Thymus (tissue), 14 donors: Measurements from ENCODE around the gene GLS2. TPM values are rescaled to one million over a fixed set of nuclear protein-coding genes. Genes with fewer than 3 reads are reported as not detected.

Source experiments
- DNase-seq, 9 donors: peaks; one replicate each; pipeline ENCODE4 v3.0.0-alpha.2; 2013; ENCODE audit warnings: low spot score in 9 of 9, low read depth in 6 of 9, missing footprints in 1 of 9
- H3K27ac ChIP-seq, 2 donors: one replicate each; pipeline ENCODE4 v1.5.1; 2013; ENCODE audit warnings: control low read depth in 1 of 2, low read depth in 1 of 2, low read length in 1 of 2, mild to moderate bottlenecking in 1 of 2, moderate library complexity in 1 of 2
- H3K27me3 ChIP-seq, 2 donors: one replicate each; pipeline ENCODE4 v1.5.1; 2013; ENCODE audit warnings: low read length in 1 of 2; ENCODE audit not compliant: control insufficient read depth in 2 of 2, insufficient read depth in 1 of 2
- H3K36me3 ChIP-seq, 2 donors: one replicate each; pipeline ENCODE4 v1.5.1; 2013; ENCODE audit warnings: low read length in 1 of 2, mild to moderate bottlenecking in 1 of 2, moderate library complexity in 1 of 2; ENCODE audit not compliant: control insufficient read depth in 2 of 2, insufficient read depth in 2 of 2
- H3K4me1 ChIP-seq, 2 donors: one replicate each; pipeline ENCODE4 v1.5.1; 2013; ENCODE audit warnings: low read length in 2 of 2; ENCODE audit not compliant: control insufficient read depth in 2 of 2, insufficient read depth in 2 of 2
- H3K4me3 ChIP-seq, 2 donors: one replicate each; pipeline ENCODE4 v1.5.1; 2013; ENCODE audit warnings: low read length in 2 of 2, control low read depth in 1 of 2, mild to moderate bottlenecking in 1 of 2
- H3K9me3 ChIP-seq, 2 donors: one replicate each; pipeline ENCODE4 v1.5.1; 2013; ENCODE audit warnings: low read length in 1 of 2, mild to moderate bottlenecking in 1 of 2; ENCODE audit not compliant: control insufficient read depth in 2 of 2, insufficient read depth in 1 of 2
- WGBS: extraction: QIAGEN DNeasy Blood & Tissue Kit; methylation state at CpG from one replicate; pipeline ENCODE4 v1.1.7; 2013; 5-methylcytosine and 5-hydroxymethylcytosine counted together
- long read RNA-seq, 10 donors: transcript quantifications; one replicate each; lab custom pipeline, GENCODE V29; 2026
- polyA plus RNA-seq: library from polyadenylated mRNA; stranded (reverse); fragments of 200-250 nt; gene quantifications from one replicate; pipeline ENCODE4 v1.2.3, GENCODE V29; 2013
- total RNA-seq: library from RNA; stranded (reverse); fragments of 120-200 nt; gene quantifications from one replicate; pipeline ENCODE4 v1.2.4, GENCODE V29; 2013
- donor health status: healthy.

GLS2 gene
- total RNA-seq, result 1.0 TPM
- 2.6 TPM for polyA plus RNA-seq
- long read RNA-seq, donor 1, result 0 reads
- long read RNA-seq, donor 2, result 0 reads
- long read RNA-seq, donor 3, result 0 reads
- long read RNA-seq, donor 4, result 0 reads
- long read RNA-seq, donor 5, partial matches to known transcripts, result 0 of 1 reads
- long read RNA-seq, donor 5, other reads (novel, unspliced or antisense), result 0 of 1 reads
- long read RNA-seq, donor 6, result 0 reads
- long read RNA-seq, donor 7, partial matches to known transcripts, result 0 of 1 reads
- long read RNA-seq, donor 7, other reads (novel, unspliced or antisense), result 0 of 1 reads
- long read RNA-seq, donor 8, result 0 reads
- long read RNA-seq, donor 9, result 0 reads
- long read RNA-seq, donor 10, partial matches to known transcripts, result 0 of 1 reads
- long read RNA-seq, donor 10, other reads (novel, unspliced or antisense), result 0 of 1 reads

DNA sequence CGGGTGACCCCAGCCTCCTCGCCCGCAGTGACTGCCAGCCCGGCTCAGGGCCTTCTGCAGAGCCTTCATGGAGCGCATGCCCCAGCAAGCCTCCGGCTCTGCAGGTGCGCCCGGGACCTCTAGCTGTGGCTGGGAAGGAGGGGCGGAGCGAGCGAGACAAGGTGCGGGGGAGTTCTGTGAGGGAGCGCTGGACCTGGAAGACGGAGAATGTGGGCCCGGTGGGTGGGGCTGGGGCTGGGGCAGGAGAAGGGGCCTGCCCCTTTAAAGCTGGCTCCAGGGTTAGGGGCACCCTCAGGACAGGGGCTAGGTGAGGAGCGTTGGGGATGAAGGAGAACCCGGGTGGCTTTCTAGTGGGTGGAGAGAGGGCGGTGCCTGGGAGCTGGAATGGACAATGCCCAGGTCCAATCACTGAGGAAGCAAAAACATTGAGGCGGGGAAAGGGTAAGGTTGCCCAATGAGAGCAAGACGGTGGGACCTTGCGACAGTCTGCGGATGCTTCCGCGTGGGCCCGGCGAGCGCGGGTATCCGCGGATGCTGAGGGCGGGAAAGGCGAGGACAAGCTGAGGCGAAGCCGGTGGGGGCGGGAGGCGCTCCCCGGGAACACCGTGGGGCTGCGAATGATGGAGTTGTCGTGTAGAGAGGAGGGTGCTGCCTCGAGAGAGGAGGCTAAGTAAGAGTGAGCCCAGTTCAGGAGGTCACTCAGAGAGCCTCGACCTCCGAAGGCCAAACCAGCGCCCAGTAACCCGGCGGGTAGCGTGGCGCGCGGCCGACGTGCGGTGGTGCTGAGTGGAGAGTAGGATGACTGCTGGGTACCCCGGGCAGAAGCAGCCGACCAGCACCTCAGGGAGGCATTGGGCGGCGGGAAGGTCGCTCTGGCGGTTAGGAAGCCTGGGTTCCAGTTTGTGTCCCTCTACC, at the start of gene GLS2:
Gene GLS2 (minus strand): TSS at position 121 of the 915 bp plus-strand sequence. CDS start 43 bp downstream, at position 78.
- DNase-seq, result peak; percentile 19 to 77 (median 43)
- H3K36me3 ChIP-seq, result no peaks in the 10 kb centered on the region
- H3K4me1 ChIP-seq, result peaks cover 11 to 18% of the 10 kb centered on the region in 2 donors
- peaks cover 21 to 56% of the 10 kb centered on the region in 2 donors for H3K27me3 ChIP-seq
- 18% methylated on average over 59 of the region's 59 CpGs for WGBS
- no peak within 1 kb of the TSS for H3K27ac ChIP-seq
- peak within 1 kb of the TSS; percentile 35 to 61 for H3K4me3 ChIP-seq
- H3K9me3 ChIP-seq, result peaks cover 0 to 10% of the 10 kb centered on the region in 2 donors

DNA sequence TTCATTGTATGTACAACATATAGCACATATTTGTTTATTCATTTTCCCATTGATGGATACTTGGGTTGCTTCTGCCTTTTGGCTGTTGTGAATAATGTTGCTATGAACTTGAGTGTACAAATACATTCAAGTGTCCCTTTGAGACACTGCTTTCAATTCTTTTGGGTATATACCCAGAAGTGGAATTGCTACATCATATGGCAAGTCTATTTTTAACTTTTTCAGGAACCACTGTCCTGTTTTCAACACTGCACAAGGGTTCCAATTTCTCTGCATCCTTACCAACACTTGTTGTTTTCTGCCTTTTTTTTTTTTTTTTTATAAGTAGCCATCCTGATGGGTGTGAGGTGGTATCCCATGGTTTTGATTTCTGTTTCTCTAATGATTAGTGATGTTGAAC, 49.6 kb upstream of the GLS2 start:
- Histone ChIP-seq H3K4me3 (no peak overlapping the region), H3K9me3 (no peaks in the 10 kb centered on the region), H3K27me3 (no peaks in the 10 kb centered on the region), H3K4me1 (no peaks in the 10 kb centered on the region), H3K27ac (no peak overlapping the region), H3K36me3 (no peaks in the 10 kb centered on the region)
- DNase-seq, result no peak

DNA sequence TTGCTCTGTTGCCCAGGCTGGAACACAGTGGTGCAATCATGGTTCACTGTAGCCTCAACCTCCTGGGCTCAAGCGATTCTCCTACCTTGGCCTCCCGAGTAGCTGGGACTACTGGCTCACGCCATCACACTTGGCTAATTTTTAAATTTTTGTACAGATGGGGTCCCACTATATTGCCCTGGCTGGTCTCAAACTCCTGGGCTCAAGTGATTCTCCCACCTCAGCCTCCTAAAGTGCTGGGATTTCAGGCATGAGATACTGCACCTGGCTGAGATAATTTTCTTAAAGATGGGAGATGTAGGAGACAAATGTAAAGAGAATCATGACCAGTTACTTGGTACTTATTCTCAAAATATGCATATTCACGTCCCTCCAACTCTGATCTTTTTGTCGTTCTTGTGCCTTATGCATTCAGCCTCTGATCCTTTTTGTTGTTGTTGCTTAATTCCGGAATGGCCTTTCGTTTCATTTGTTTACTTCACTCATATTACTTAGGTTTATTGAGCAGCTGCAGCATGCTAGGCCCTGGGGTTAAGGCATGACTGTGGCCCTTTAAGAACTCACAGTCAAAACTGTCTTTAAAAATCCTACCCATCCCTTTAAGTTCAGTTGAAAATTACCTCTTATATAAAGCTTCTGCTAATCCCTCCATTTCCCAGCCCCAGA, 42.6 kb upstream of the GLS2 start:
- Histone ChIP-seq H3K4me3 (no peak overlapping the region), H3K36me3 (no peaks in the 10 kb centered on the region), H3K4me1 (no peaks in the 10 kb centered on the region), H3K27ac (no peak overlapping the region), H3K27me3 (no peaks in the 10 kb centered on the region), H3K9me3 (no peaks in the 10 kb centered on the region)
- WGBS, result 98% methylated on average over 7 of the region's 7 CpGs
- DNase-seq, result no peak

- no peaks in the 10 kb centered on the region for H3K36me3 ChIP-seq
- no peak overlapping the region for H3K27ac ChIP-seq
- H3K4me3 ChIP-seq, result no peak overlapping the region
- no peak for DNase-seq
- no peaks in the 10 kb centered on the region for H3K27me3 ChIP-seq
- 98% methylated on average over 4 of the region's 4 CpGs for WGBS
- H3K4me1 ChIP-seq, result no peaks in the 10 kb centered on the region
- no peaks in the 10 kb centered on the region for H3K9me3 ChIP-seq
These were observed 41.7 kb upstream of the GLS2 start for GRCh38 chr12:56529656-56530055.

GRCh38 chr12:56528846-56529245, 40.9 kb upstream of the GLS2 start:
- H3K27me3 ChIP-seq, result no peaks in the 10 kb centered on the region
- H3K9me3 ChIP-seq, result no peaks in the 10 kb centered on the region
- H3K36me3 ChIP-seq, result no peaks in the 10 kb centered on the region
- no peak for DNase-seq
- no peaks in the 10 kb centered on the region for H3K4me1 ChIP-seq
- no peak overlapping the region for H3K4me3 ChIP-seq
- WGBS, result 98% methylated on average over 1 of the region's 1 CpG
- H3K27ac ChIP-seq, result no peak overlapping the region

GRCh38 chr12:56522411-56523193, 34.6 kb upstream of the GLS2 start:
- Histone ChIP-seq H3K27ac (peak overlapping the region; percentile 76 to 81), H3K36me3 (no peaks in the 10 kb centered on the region), H3K4me3 (peak overlapping the region; percentile 46 to 56), H3K27me3 (no peaks in the 10 kb centered on the region), H3K4me1 (peaks cover 4 to 14% of the 10 kb centered on the region in 2 donors), H3K9me3 (no peaks in the 10 kb centered on the region)
- 75% methylated on average over 4 of the region's 4 CpGs for WGBS
- peak in 1 of 9 donors; percentile 22 for DNase-seq

DNA sequence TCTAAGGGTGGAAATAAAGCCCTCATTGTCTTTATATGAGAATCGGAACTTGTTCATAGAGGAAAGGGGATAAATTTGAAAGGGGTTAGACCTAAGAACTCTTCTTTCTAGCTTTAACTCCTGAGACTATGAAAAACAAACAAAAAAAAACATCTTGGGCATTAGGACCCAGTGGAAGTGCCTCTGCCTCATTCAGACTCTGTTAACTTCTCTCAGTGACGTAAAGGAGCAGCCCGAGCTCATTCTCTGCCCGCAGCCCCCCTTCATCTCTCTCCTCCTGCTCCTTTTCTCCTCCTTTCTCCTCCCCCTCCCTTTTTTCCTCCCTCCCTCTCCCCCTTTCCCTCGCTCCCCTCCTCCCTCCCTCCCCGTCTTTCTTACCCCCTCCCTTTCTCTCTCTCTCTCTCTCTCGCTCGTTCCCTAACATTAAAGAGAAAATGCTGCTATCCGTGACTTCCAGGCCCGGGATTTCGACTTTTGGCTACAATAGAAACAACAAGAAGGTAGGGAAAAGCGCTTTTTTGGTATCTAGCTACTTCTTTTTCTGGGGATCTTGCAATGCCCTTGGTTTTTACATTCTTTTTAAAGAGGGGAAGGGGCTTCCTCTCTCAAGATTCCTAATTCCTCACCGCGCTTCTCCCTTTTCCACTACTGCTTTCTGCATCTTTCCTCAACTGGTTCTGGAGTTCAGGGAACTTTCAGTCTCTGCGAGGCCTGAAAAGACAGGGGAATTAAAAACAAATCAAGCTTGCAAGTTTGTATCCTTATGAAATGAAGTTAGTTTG, 33.8 kb upstream of the GLS2 start, which contains the start of gene RBMS2:
Gene RBMS2 (plus strand): TSS at position 231 of the 782 bp plus-strand sequence. CDS start 204 bp downstream, at position 435.
- DNase-seq, result peak; percentile 44 to 85 (median 66)
- no peaks in the 10 kb centered on the region for H3K27me3 ChIP-seq
- no peaks in the 10 kb centered on the region for H3K9me3 ChIP-seq
- H3K27ac ChIP-seq, result peak within 1 kb of the TSS; percentile 76 to 81
- WGBS, result 7% methylated on average over 15 of the region's 15 CpGs
- no peaks in the 10 kb centered on the region for H3K36me3 ChIP-seq
- H3K4me1 ChIP-seq, result peaks cover 4 to 14% of the 10 kb centered on the region in 2 donors
- H3K4me3 ChIP-seq, result peak within 1 kb of the TSS; percentile 46 to 56

- Histone ChIP-seq H3K4me1 (peaks cover 4 to 14% of the 10 kb centered on the region in 2 donors), H3K27me3 (no peaks in the 10 kb centered on the region), H3K9me3 (no peaks in the 10 kb centered on the region), H3K36me3 (no peaks in the 10 kb centered on the region), H3K4me3 (peak overlapping the region; percentile 46 to 56), H3K27ac (peak overlapping the region in 1 of 2 donors; percentile 75)
- no peak for DNase-seq
- WGBS, result 74% methylated on average over 8 of the region's 8 CpGs
These were observed 33.2 kb upstream of the GLS2 start for GRCh38 chr12:56521209-56521589.
